NB4 (cell line): ENCODE results near the gene NSMCE3.

ENCODE experiments used
- MYC ChIP-seq: IDR thresholded peaks from 2 replicates; pipeline ENCODE4 v1.6.1; 2011; ENCODE audit warnings: low read depth, low read length
- POLR2A ChIP-seq: IDR thresholded peaks from 2 replicates; pipeline ENCODE4 v1.6.1; 2011; ENCODE audit warnings: mild to moderate bottlenecking; ENCODE audit not compliant: insufficient read length; ENCODE audit errors: extremely low read depth
- TF ChIP-seq, protein P1 (sequence below): IDR thresholded peaks from one replicate; pipeline ENCODE4 v1.5.1; 2012; ENCODE audit warnings: low read depth, low read length
- TF ChIP-seq, protein P2 (sequence below): IDR thresholded peaks from 2 replicates; pipeline ENCODE4 v1.6.1; 2011; ENCODE audit warnings: low read depth, low read length

DNA sequence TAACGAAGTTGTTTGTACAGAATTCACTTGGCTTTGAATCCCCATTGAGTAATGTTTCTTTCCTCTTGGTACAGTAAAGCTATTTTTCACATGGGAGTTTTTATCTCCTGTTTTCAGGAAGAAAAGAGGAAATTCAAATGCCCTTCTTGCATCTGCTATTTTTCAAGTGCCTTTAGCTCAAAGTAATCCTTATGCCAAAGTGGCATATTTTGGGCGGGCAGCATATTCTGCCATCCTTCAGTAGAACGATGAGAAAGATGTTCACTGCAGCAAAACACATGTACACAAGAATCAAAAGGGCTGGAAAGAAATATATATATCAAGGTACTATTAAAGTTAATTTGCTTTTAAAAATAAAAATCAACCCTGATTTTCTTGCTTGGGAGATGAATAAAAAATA is 5.3 kb upstream of the NSMCE3 start:
- TF ChIP-seq, protein P1, sequence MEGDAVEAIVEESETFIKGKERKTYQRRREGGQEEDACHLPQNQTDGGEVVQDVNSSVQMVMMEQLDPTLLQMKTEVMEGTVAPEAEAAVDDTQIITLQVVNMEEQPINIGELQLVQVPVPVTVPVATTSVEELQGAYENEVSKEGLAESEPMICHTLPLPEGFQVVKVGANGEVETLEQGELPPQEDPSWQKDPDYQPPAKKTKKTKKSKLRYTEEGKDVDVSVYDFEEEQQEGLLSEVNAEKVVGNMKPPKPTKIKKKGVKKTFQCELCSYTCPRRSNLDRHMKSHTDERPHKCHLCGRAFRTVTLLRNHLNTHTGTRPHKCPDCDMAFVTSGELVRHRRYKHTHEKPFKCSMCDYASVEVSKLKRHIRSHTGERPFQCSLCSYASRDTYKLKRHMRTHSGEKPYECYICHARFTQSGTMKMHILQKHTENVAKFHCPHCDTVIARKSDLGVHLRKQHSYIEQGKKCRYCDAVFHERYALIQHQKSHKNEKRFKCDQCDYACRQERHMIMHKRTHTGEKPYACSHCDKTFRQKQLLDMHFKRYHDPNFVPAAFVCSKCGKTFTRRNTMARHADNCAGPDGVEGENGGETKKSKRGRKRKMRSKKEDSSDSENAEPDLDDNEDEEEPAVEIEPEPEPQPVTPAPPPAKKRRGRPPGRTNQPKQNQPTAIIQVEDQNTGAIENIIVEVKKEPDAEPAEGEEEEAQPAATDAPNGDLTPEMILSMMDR = no peak
- TF ChIP-seq, protein P2, sequence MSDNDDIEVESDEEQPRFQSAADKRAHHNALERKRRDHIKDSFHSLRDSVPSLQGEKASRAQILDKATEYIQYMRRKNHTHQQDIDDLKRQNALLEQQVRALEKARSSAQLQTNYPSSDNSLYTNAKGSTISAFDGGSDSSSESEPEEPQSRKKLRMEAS = no peak
- no peak for TF ChIP-seq POLR2A
- TF ChIP-seq MYC = no peak
